H1 (cell line): ENCODE results near the gene LOC128125822.

Experiments used
- ATF3 ChIP-seq: IDR thresholded peaks from 2 replicates; pipeline ENCODE4 v1.6.1; 2011; ENCODE audit warnings: low read depth, mild to moderate bottlenecking, low read length; ENCODE audit not compliant: insufficient read depth
- CHD7 ChIP-seq: fragments of 300-600 bp; sonication (generic); IDR thresholded peaks from 2 replicates; pipeline ENCODE4 v1.7.1; 2012; ENCODE audit warnings: low read length, moderate library complexity, mild to moderate bottlenecking, inconsistent platforms; ENCODE audit not compliant: insufficient replicate concordance
- CREB1 ChIP-seq: IDR thresholded peaks from 2 replicates; pipeline ENCODE4 v1.6.1; 2012; ENCODE audit warnings: inconsistent platforms
- EZH2 ChIP-seq: fragments of 200-600 bp; sonication (generic); IDR thresholded peaks from 2 replicates; pipeline ENCODE4 v1.7.1; 2012; ENCODE audit warnings: low read depth, mild to moderate bottlenecking, moderate library complexity, low read length, inconsistent platforms; ENCODE audit not compliant: severe bottlenecking
- SIRT6 ChIP-seq: IDR thresholded peaks from one replicate; pipeline ENCODE4 v1.7.1; 2012; ENCODE audit warnings: low read length, inconsistent platforms
- SUZ12 ChIP-seq: fragments of 200-600 bp; sonication (generic); IDR thresholded peaks from 2 replicates; pipeline ENCODE4 v1.6.1; 2012; ENCODE audit warnings: mild to moderate bottlenecking, inconsistent platforms, low read length, moderate library complexity, mixed read lengths
- TEAD4 ChIP-seq: IDR thresholded peaks from 2 replicates; pipeline ENCODE4 v1.6.1; 2012; ENCODE audit warnings: low read depth, low read length, inconsistent platforms, mixed read lengths

The LOC128125822 gene

GRCh38 chr6:63598049-63599036 is 26.1 kb downstream of the LOC128125822 start (continued):
- no peak for TF ChIP-seq CHD7
- TF ChIP-seq ATF3: no peak
- no peak for TF ChIP-seq SIRT6
- no peak for TF ChIP-seq SUZ12
- TF ChIP-seq TEAD4: no peak
- TF ChIP-seq CREB1: no peak
- TF ChIP-seq EZH2: no peak
